ENCODE data around the gene PFKFB1. TPM values are rescaled to one million over a fixed set of nuclear protein-coding genes. Genes with fewer than 3 reads are reported as not detected.

The PFKFB1 gene
- total RNA-seq, 4 donors from 2014 or later = 0.49 to 1.9 (median 0.64) TPM; not detected in 1

- Histone ChIP-seq H3K27me3 (no peaks in the 10 kb centered on the region), H3K4me1 (peaks cover 28% of the 10 kb centered on the region), H3K36me3 (no peaks in the 10 kb centered on the region), H3K4me3 (no peak overlapping the region), H3K9me3 (no peaks in the 10 kb centered on the region), H3K27ac (no peak overlapping the region)
- TF ChIP-seq CTCF (IDR thresholded peaks at IDR 0.05) (no peak), POLR2AphosphoS5 (IDR thresholded peaks at IDR 0.05) (no peak), EP300 (IDR thresholded peaks at IDR 0.05) (no peak), POLR2A (IDR thresholded peaks at IDR 0.05) (no peak)
- 46% methylated on average over 2 of the region's 2 CpGs for WGBS
- DNase-seq (ENCODE audit: low spot score in 2 of 2) = no peak
Measured at GRCh38 chrX:55011294-55011693, 17.3 kb upstream of the PFKFB1 start.

- WGBS = 36% methylated on average over 9 of the region's 9 CpGs
- peak overlapping the region; percentile 62 for H3K27ac ChIP-seq
Measured at GRCh38 chrX:55008571-55009358, 14.8 kb upstream of the PFKFB1 start.

DNA sequence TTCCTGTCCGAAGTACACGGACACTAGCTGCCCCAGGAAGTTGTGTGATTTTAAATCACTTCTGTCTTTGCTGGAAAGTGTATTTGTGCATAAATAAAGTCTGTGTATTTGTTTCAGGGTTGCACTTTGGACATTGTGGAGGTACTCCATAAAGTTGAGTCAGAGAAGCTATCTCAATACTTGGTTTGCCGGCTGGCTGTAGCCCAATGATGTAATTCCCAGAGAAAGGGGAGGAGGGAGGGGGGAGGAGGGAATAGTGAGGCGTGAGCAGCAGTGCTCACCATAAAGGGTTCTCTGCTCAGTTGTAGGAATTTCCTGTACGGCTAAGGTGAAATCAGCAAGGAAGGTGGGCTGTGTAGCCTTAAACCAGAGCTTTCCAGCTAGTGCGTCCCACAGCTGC, 13.7 kb upstream of the PFKFB1 start:
- Histone ChIP-seq H3K4me3 (no peak overlapping the region), H3K27ac (peak overlapping the region; percentile 62), H3K4me1 (peaks cover 28% of the 10 kb centered on the region), H3K27me3 (no peaks in the 10 kb centered on the region), H3K9me3 (no peaks in the 10 kb centered on the region), H3K36me3 (peaks cover 9% of the 10 kb centered on the region)
- TF ChIP-seq POLR2AphosphoS5 (IDR thresholded peaks at IDR 0.05) (no peak), CTCF (IDR thresholded peaks at IDR 0.05) (no peak), POLR2A (IDR thresholded peaks at IDR 0.05) (no peak), EP300 (IDR thresholded peaks at IDR 0.05) (no peak)
- no peak for DNase-seq (ENCODE audit: low spot score in 2 of 2)
- 68% methylated on average over 6 of the region's 6 CpGs for WGBS

More at GRCh38 chrX:55008571-55009358, 14.8 kb upstream of the PFKFB1 start:
- Histone ChIP-seq H3K4me1 (peaks cover 28% of the 10 kb centered on the region), H3K27me3 (no peaks in the 10 kb centered on the region), H3K9me3 (no peaks in the 10 kb centered on the region), H3K4me3 (no peak overlapping the region), H3K36me3 (peaks cover 9% of the 10 kb centered on the region)
- TF ChIP-seq POLR2A (IDR thresholded peaks at IDR 0.05) (no peak), CTCF (IDR thresholded peaks at IDR 0.05) (no peak), POLR2AphosphoS5 (IDR thresholded peaks at IDR 0.05) (no peak), EP300 (IDR thresholded peaks at IDR 0.05) (no peak)
- no peak for DNase-seq (ENCODE audit: low spot score in 2 of 2)

GRCh38 chrX:55006827-55007621, 13.0 kb upstream of the PFKFB1 start:
- Histone ChIP-seq H3K9me3 (no peaks in the 10 kb centered on the region), H3K36me3 (peaks cover 9% of the 10 kb centered on the region), H3K4me1 (peaks cover 28% of the 10 kb centered on the region), H3K27me3 (no peaks in the 10 kb centered on the region), H3K4me3 (no peak overlapping the region), H3K27ac (peak overlapping the region; percentile 62)
- DNase-seq (ENCODE audit: low spot score in 2 of 2) = peak in 1 of 2 donors; percentile 55
- TF ChIP-seq EP300 (IDR thresholded peaks at IDR 0.05) (no peak), POLR2A (IDR thresholded peaks at IDR 0.05) (no peak), POLR2AphosphoS5 (IDR thresholded peaks at IDR 0.05) (no peak), CTCF (IDR thresholded peaks at IDR 0.05) (no peak)
- 76% methylated on average over 17 of the region's 18 CpGs for WGBS

GRCh38 chrX:55005256-55005655, 11.3 kb upstream of the PFKFB1 start:
- H3K27me3 ChIP-seq = no peaks in the 10 kb centered on the region
- H3K4me3 ChIP-seq = no peak overlapping the region
- DNase-seq (ENCODE audit: low spot score in 2 of 2) = no peak
- TF ChIP-seq POLR2A (IDR thresholded peaks at IDR 0.05) (no peak), EP300 (IDR thresholded peaks at IDR 0.05) (no peak), POLR2AphosphoS5 (IDR thresholded peaks at IDR 0.05) (no peak), CTCF (IDR thresholded peaks at IDR 0.05) (no peak)
- peaks cover 9% of the 10 kb centered on the region for H3K36me3 ChIP-seq
- no peaks in the 10 kb centered on the region for H3K9me3 ChIP-seq
- H3K27ac ChIP-seq = no peak overlapping the region
- peaks cover 42% of the 10 kb centered on the region for H3K4me1 ChIP-seq
